Suprapubic skin (tissue), 4 donors: Measurements from ENCODE around the gene MRPS35. TPM values are rescaled to one million over a fixed set of nuclear protein-coding genes. Genes with fewer than 3 reads are reported as not detected.

Experiments
- DNase-seq, 2 donors: peaks; one replicate each; pipeline ENCODE4 v3.0.0-alpha.2; 2019; ENCODE audit warnings: low spot score in 2 of 2
- H3K27ac ChIP-seq: fragments of 200-600 bp; sonication (generic); one replicate; pipeline ENCODE4 v1.5.1; 2019
- H3K27me3 ChIP-seq: fragments of 200-600 bp; sonication (generic); one replicate; pipeline ENCODE4 v1.5.1; 2019
- H3K36me3 ChIP-seq: fragments of 200-600 bp; sonication (generic); one replicate; pipeline ENCODE4 v1.5.1; 2019
- H3K4me1 ChIP-seq: fragments of 200-600 bp; sonication (generic); one replicate; pipeline ENCODE4 v1.5.1; 2019
- H3K4me3 ChIP-seq: fragments of 200-600 bp; sonication (generic); one replicate; pipeline ENCODE4 v1.5.1; 2019; ENCODE audit warnings: mild to moderate bottlenecking
- H3K9me3 ChIP-seq: fragments of 200-600 bp; sonication (generic); one replicate; pipeline ENCODE4 v1.5.1; 2019
- CTCF ChIP-seq, 2 donors: fragments of 200-600 bp in 1 of 2; fragments of 450-650 bp in 1 of 2; sonication (generic) in 1 of 2; IDR thresholded peaks; one replicate each; pipeline ENCODE4 v1.5.1; 2016 to 2019; ENCODE audit warnings: antibody characterized with exemption in 2 of 2, mild to moderate bottlenecking in 1 of 2, moderate library complexity in 1 of 2
- EP300 ChIP-seq: sonication (generic); formaldehyde crosslinking; IDR thresholded peaks from one replicate; pipeline ENCODE4 v1.6.1; 2017; ENCODE audit warnings: antibody characterized with exemption
- POLR2A ChIP-seq, 2 donors: fragments of 450-650 bp; IDR thresholded peaks; one replicate each; pipeline ENCODE4 v1.6.1; 2017; ENCODE audit warnings: antibody characterized with exemption in 2 of 2, mild to moderate bottlenecking in 2 of 2, moderate library complexity in 2 of 2
- POLR2AphosphoS5 ChIP-seq, 3 donors: sonication (generic); formaldehyde crosslinking; IDR thresholded peaks; one replicate each; pipeline ENCODE4 v1.6.1; 2017; ENCODE audit warnings: antibody characterized with exemption in 3 of 3
- WGBS: methylation state at CpG from one replicate; pipeline ENCODE4 v1.1.5; 2018; 5-methylcytosine and 5-hydroxymethylcytosine counted together
- total RNA-seq, 4 donors: library from RNA; depleted of rRNA; stranded (reverse); fragments of >200 nt; gene quantifications; one replicate each; pipeline ENCODE4 v1.1.0, GENCODE V29; 2016

The MRPS35 gene
- total RNA-seq, 4 donors from 2014 or later, result 35.6 to 65.8 (median 40.1) TPM

DNA sequence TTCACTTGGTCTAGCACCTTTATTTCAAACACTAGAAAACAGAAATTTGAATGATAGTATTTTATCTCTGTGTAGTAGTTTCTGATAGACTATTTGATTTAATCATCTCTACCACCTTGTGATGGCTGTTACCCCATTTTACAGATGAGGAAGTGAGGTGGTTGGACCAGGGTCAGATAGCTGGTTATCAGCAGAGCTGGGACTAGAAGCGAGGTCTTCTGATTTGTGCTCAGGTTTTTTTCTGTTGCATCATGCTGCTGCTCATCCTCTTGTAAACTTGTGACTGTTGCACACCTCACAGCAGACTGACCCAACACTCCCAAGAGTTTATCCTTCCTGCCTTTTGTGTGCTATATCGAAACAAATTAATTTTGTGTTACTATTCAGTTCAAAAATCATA is 79.5 kb downstream of the MRPS35 start:
- DNase-seq, result no peak
- 98% methylated on average over 2 of the region's 2 CpGs for WGBS
- no peaks in the 10 kb centered on the region for H3K9me3 ChIP-seq
- H3K4me1 ChIP-seq, result peaks cover 4% of the 10 kb centered on the region
- H3K27ac ChIP-seq, result no peak overlapping the region
- no peak overlapping the region for H3K4me3 ChIP-seq
- no peaks in the 10 kb centered on the region for H3K27me3 ChIP-seq
- TF ChIP-seq POLR2AphosphoS5 (IDR thresholded peaks at IDR 0.05) (no peak), CTCF (IDR thresholded peaks at IDR 0.05) (no peak), POLR2A (IDR thresholded peaks at IDR 0.05) (no peak), EP300 (no peak)
- peaks cover 27% of the 10 kb centered on the region for H3K36me3 ChIP-seq

DNA sequence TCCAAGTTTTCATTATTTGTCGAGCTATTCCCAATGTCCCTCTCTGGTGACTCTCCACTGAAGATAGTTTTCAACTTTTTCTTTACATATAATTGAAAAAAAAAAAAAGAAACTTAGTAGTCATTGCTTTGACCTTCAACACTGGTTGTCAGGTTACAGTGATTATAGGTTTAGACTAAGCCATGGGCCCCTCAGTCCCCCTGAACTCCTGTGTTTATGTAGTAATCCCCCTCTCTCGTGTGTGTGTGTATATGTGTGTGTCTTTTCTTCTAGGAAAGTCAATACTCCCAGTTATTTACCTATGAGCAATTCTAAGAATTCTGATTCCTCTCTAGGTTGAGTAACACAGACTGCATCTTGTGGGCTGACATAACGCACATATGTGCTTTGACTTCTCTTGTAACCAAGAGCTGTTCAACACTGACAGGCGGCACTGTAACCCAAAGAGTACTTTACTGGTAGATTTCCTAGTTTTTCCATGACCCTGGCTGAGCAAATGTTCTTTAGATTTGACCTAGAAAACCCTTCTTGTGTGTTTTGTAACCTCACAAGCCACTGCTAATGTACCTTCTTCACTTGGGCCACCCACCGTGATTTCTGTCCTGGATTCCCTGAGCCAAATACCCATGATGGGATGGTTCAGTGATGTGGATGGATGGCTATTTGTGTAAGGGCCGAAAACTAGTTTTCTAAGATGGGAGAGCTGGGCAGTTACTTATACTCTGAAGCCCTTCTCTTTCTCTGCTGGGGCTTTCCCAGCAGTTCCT is 84.4 kb downstream of the MRPS35 start:
- TF ChIP-seq CTCF (IDR thresholded peaks at IDR 0.05), result no peak
- TF ChIP-seq POLR2AphosphoS5 (IDR thresholded peaks at IDR 0.05), result no peak
- TF ChIP-seq POLR2A (IDR thresholded peaks at IDR 0.05), result no peak
- TF ChIP-seq EP300, result no peak
- no peak overlapping the region for H3K4me3 ChIP-seq
- DNase-seq, result no peak
- H3K36me3 ChIP-seq, result peaks cover 56% of the 10 kb centered on the region
- no peaks in the 10 kb centered on the region for H3K9me3 ChIP-seq
- no peaks in the 10 kb centered on the region for H3K27me3 ChIP-seq
- 92% methylated on average over 6 of the region's 6 CpGs for WGBS
- no peaks in the 10 kb centered on the region for H3K4me1 ChIP-seq
- no peak overlapping the region for H3K27ac ChIP-seq

DNA sequence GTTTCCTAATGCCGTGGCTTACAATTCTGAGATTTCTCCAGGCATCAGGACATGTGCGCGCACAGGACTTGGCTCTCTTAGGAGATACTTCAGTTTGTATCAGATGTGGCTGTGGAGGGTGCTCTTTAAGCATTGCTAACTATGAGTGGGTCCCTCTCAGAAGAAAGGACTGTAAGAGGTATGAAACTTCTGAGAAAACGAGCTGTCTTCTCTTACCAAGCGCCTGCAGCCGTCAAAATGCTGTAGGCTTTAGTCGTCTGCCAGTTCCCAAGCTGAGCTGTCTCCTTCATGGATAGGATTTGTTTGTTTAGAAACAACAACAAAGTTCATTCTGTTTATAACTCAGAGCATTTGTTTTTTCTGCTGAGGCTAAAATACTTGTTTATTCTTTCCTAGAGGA is 85.5 kb downstream of the MRPS35 start:
- Histone ChIP-seq H3K27ac (no peak overlapping the region), H3K36me3 (peaks cover 54% of the 10 kb centered on the region), H3K4me3 (no peak overlapping the region), H3K9me3 (no peaks in the 10 kb centered on the region), H3K4me1 (no peaks in the 10 kb centered on the region), H3K27me3 (no peaks in the 10 kb centered on the region)
- TF ChIP-seq EP300 (no peak), POLR2AphosphoS5 (IDR thresholded peaks at IDR 0.05) (no peak), POLR2A (IDR thresholded peaks at IDR 0.05) (no peak), CTCF (IDR thresholded peaks at IDR 0.05) (no peak)
- WGBS, result 90% methylated on average over 7 of the region's 7 CpGs
- no peak for DNase-seq

DNA sequence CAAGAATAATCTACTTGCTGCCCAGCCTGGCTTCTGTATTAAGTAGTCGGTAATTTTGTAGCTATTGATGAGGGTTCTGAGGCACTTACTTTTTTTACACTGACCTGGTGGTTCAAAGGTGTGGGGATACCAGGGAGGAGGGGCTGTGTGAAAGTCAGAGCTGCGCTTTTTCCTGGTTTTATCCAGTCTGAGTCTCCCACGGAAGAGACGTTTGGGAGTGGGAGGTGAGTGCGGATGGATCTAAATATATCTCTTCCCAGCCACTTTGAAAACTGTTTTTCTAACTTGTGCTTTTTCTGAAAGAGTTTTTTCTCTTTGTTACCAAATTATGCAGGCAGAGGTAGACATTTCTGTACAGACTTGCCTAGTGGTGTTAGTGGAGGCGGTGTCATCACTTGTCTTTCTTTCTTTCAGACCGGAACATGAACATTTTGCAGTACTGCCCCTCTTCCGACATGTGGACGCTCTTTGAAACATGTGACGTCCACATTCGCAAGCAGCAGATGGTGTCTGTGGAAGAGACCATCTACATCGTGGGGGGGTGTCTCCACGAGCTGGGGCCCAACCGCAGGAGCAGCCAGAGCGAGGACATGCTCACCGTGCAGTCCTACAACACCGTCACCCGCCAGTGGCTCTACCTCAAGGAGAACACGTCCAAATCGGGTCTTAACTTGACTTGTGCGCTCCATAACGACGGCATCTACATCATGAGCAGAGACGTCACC is 86.8 kb downstream of the MRPS35 start:
- WGBS, result 93% methylated on average over 24 of the region's 24 CpGs
- H3K27me3 ChIP-seq, result no peaks in the 10 kb centered on the region
- H3K4me1 ChIP-seq, result no peaks in the 10 kb centered on the region
- no peaks in the 10 kb centered on the region for H3K9me3 ChIP-seq
- no peak overlapping the region for H3K27ac ChIP-seq
- H3K4me3 ChIP-seq, result no peak overlapping the region
- peaks cover 41% of the 10 kb centered on the region for H3K36me3 ChIP-seq
- TF ChIP-seq EP300 (no peak), CTCF (IDR thresholded peaks at IDR 0.05) (no peak), POLR2AphosphoS5 (IDR thresholded peaks at IDR 0.05) (no peak), POLR2A (IDR thresholded peaks at IDR 0.05) (no peak)
- DNase-seq, result no peak

DNA sequence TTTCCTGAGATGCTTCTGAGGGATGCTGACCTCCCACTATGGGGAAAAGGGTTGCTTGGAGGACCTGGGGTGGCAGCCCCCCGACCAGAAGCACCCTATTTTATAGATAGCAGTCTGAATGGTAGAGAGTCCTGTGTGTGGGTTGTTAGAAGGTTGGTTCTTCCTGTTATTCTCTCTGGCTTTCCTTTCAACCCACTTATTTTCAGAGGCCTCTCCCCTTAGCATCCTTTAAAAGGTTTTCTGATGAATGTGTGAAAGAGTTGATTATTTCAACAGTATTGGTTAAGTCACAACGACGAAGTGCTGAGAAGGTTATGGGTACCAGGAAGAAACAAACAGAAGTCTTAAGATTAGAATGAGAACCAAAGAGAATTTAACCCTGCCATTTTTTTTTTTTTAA is 90.2 kb downstream of the MRPS35 start:
- no peak overlapping the region for H3K27ac ChIP-seq
- no peak for DNase-seq
- no peak overlapping the region for H3K4me3 ChIP-seq
- no peak for TF ChIP-seq POLR2A (IDR thresholded peaks at IDR 0.05)
- no peak for TF ChIP-seq CTCF (IDR thresholded peaks at IDR 0.05)
- no peak for TF ChIP-seq EP300
- TF ChIP-seq POLR2AphosphoS5 (IDR thresholded peaks at IDR 0.05), result no peak
- no peaks in the 10 kb centered on the region for H3K9me3 ChIP-seq
- 85% methylated on average over 3 of the region's 3 CpGs for WGBS
- H3K27me3 ChIP-seq, result no peaks in the 10 kb centered on the region
- no peaks in the 10 kb centered on the region for H3K4me1 ChIP-seq
- H3K36me3 ChIP-seq, result peaks cover 27% of the 10 kb centered on the region
